Right lobe of liver (tissue), 6 donors: ENCODE data around the gene TARBP1. TPM values are rescaled to one million over a fixed set of nuclear protein-coding genes. Genes with fewer than 3 reads are reported as not detected.
A peak's percentile ranks its signal among the peaks of the same experiment; 100 is the strongest.

Experiments
- ATAC-seq, 4 donors: fragments of 200-7000 bp; cut with Tn5 transposase; one replicate each; pipeline ENCODE4 v1.9.1; 2020; ENCODE audit warnings: mild to moderate bottlenecking in 4 of 4, moderate library complexity in 4 of 4
- DNase-seq, 3 donors: peaks; one replicate each; pipeline ENCODE4 v3.0.0-alpha.2; 2020
- H3K27ac ChIP-seq, 3 donors: fragments of 200-600 bp; one replicate each; pipeline ENCODE4 v1.8.0; 2022
- H3K27me3 ChIP-seq, 2 donors: fragments of 200-600 bp; one replicate each; pipeline ENCODE4 v1.8.0; 2022
- H3K36me3 ChIP-seq, 4 donors: fragments of 200-600 bp; sonication (generic) in 1 of 4; one replicate each; pipeline versions ENCODE4 v1.5.1 to v1.8.0; 2017 to 2022; ENCODE audit warnings: control low read depth in 1 of 4
- H3K4me1 ChIP-seq, 4 donors: fragments of 200-600 bp; sonication (generic) in 1 of 4; one replicate each; pipeline versions ENCODE4 v1.5.1 to v1.8.0; 2017 to 2022; ENCODE audit warnings: control low read depth in 1 of 4
- H3K4me3 ChIP-seq, 3 donors: fragments of 200-600 bp; one replicate each; pipeline ENCODE4 v1.8.0; 2022
- H3K9me3 ChIP-seq, 4 donors: fragments of 200-600 bp; sonication (generic) in 1 of 4; one replicate each; pipeline versions ENCODE4 v1.5.1 to v1.8.0; 2017 to 2022; ENCODE audit warnings: control low read depth in 1 of 4
- POLR2A ChIP-seq: fragments of 450-650 bp; IDR thresholded peaks from one replicate; pipeline ENCODE4 v1.6.1; 2017; ENCODE audit warnings: antibody characterized with exemption, mild to moderate bottlenecking
- WGBS: methylation state at CpG from one replicate; pipeline ENCODE4 v1.1.6; 2018; ENCODE audit warnings: low coverage, low lambda C conversion rate; ENCODE audit not compliant: insufficient coverage; ENCODE audit errors: missing lambda C conversion rate; 5-methylcytosine and 5-hydroxymethylcytosine counted together
- intact Hi-C, 2 donors: fragments of 100-400 bp; cut with DNase I; formaldehyde crosslinking; loops; one replicate each; pipeline versions ENCODE4 v1.11.2 to v1.14.1; 2022
- total RNA-seq, 6 experiments: library from RNA; depleted of rRNA in 2 of 6; stranded (reverse); fragments of >200 nt in 2 of 6; fragmentation: NEBNext Ultra II Directional in 3 of 6; extraction: Animal tissue kit (Norgen Biotek cat#: 25700) in 3 of 6; gene quantifications; one replicate each; pipeline versions ENCODE4 v1.1.0 to v1.2.4, GENCODE V29; 2016 to 2023
- TF ChIP-seq, protein P1 (sequence below), 4 donors: fragments of 200-600 bp in 3 of 4; fragments of 450-650 bp in 1 of 4; IDR thresholded peaks; one replicate each; pipeline versions ENCODE4 v1.5.1 to v1.8.0; 2016 to 2022; ENCODE audit warnings: antibody characterized with exemption in 4 of 4, mild to moderate bottlenecking in 2 of 4
- donor health status: DM: no; HTN: yes; CAD: no.
- donor health status: DM: no; HTN: no; CAD: no.
- donor health status: DM: no; HTN: no; CAD: no.
- donor health status: DM: no; HTN: yes; CAD: no.
- donor health status: DM: no; HTN: yes; CAD: no.

Gene TARBP1
- total RNA-seq, 6 experiments from 2014 or later, result 7.2 to 16.7 (median 8.0) TPM

DNA sequence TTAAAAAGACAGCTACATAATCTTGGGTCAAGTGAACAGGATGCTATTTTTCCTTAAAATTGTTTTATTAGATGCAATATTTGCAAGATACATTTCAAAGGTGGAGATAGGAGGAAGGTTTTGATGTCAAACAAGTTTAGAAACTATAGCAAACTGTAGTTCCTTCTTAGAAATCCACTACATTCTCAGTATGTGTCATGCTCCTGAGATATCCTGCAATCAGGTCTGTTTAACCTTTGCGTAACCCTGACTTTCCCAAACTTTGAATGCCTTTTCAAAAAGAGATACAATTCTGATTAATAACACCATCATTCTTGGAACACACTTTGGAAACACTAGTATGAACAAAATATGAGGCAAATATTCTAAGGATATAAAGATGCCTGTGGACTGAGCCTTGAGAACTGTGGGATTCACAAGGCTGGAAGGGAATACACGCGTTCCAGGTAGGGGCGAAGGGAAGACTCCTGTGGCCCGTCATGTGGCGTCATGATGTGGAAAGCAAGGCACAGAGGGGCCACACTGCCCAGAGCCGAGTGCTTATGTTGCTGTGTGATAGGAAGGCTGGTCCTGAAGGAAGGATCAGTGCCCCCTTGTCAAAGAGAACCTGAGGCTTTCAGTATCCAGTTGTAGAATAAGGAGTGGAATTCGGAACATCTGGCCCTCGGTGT lies 19.6 kb upstream of the TARBP1 start:
- Histone ChIP-seq H3K9me3 (no peaks in the 10 kb centered on the region), H3K36me3 (no peaks in the 10 kb centered on the region), H3K27me3 (no peaks in the 10 kb centered on the region), H3K4me3 (no peak overlapping the region), H3K27ac (peak overlapping the region; percentile 78 to 95 (median 91)), H3K4me1 (peaks cover 0 to 43% (median 9%) of the 10 kb centered on the region in 4 donors)
- WGBS, result 27% methylated on average over 6 of the region's 9 CpGs
- intact Hi-C loops, result loop anchor here (5.0 to 10.0 kb wide), 3 partner anchors 96 to 589 kb away; no protein-coding TSS in a partner anchor
- TF ChIP-seq, protein P1, sequence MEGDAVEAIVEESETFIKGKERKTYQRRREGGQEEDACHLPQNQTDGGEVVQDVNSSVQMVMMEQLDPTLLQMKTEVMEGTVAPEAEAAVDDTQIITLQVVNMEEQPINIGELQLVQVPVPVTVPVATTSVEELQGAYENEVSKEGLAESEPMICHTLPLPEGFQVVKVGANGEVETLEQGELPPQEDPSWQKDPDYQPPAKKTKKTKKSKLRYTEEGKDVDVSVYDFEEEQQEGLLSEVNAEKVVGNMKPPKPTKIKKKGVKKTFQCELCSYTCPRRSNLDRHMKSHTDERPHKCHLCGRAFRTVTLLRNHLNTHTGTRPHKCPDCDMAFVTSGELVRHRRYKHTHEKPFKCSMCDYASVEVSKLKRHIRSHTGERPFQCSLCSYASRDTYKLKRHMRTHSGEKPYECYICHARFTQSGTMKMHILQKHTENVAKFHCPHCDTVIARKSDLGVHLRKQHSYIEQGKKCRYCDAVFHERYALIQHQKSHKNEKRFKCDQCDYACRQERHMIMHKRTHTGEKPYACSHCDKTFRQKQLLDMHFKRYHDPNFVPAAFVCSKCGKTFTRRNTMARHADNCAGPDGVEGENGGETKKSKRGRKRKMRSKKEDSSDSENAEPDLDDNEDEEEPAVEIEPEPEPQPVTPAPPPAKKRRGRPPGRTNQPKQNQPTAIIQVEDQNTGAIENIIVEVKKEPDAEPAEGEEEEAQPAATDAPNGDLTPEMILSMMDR (IDR thresholded peaks at IDR 0.05), result no peak
- TF ChIP-seq POLR2A, result no peak
- DNase-seq, result no peak
- peak; percentile 0 to 11 (median 2) for ATAC-seq

GRCh38 chr1:234497589-234497988 lies 18.6 kb upstream of the TARBP1 start:
- Histone ChIP-seq H3K4me1 (peaks cover 0 to 36% (median 6%) of the 10 kb centered on the region in 4 donors), H3K27ac (no peak overlapping the region), H3K4me3 (no peak overlapping the region), H3K9me3 (no peaks in the 10 kb centered on the region), H3K27me3 (no peaks in the 10 kb centered on the region), H3K36me3 (no peaks in the 10 kb centered on the region)
- peak in 3 of 4 donors; percentile 8 to 32 (median 24) for ATAC-seq
- intact Hi-C loops, result loop anchor here (5.0 to 10.0 kb wide), 3 partner anchors 97 to 590 kb away; no protein-coding TSS in a partner anchor
- no peak for TF ChIP-seq POLR2A
- no peak for DNase-seq
- WGBS, result 86% methylated on average over 1 of the region's 1 CpG

- Histone ChIP-seq H3K4me1 (peaks cover 0 to 27% (median 3%) of the 10 kb centered on the region in 4 donors), H3K36me3 (no peaks in the 10 kb centered on the region), H3K27me3 (no peaks in the 10 kb centered on the region), H3K27ac (no peak overlapping the region), H3K4me3 (no peak overlapping the region), H3K9me3 (no peaks in the 10 kb centered on the region)
- 63% methylated on average over 7 of the region's 7 CpGs for WGBS
- no peak for ATAC-seq
- intact Hi-C loops, result loop anchor here (5.0 to 10.0 kb wide), 3 partner anchors 99 to 592 kb away; no protein-coding TSS in a partner anchor
- no peak for DNase-seq
- TF ChIP-seq, protein P1 (IDR thresholded peaks at IDR 0.05), result no peak
- TF ChIP-seq POLR2A, result no peak
Observed at GRCh38 chr1:234495231-234495990, 16.4 kb upstream of the TARBP1 start.

DNA sequence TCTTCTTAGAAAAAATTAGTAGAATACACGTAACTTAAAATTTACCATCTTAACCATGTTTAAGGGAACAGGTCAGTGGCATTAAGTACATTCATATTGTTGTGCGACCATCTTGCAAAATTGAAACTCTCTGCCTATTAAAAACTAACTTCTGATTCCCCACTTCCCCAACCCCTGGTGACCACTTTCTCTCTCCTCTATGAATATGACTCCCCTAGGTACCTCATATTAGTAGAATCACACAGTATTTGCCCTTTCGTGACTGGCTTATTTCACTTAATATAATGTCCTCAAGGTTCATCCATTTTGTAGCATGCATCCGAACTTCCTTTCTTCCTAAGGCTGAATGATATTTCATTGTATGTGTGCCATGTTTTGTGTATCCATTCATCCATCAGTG lies 15.1 kb upstream of the TARBP1 start:
- intact Hi-C loops, result loop anchor here in 1 of 2 donors (10.0 kb wide), 1 partner anchor 101 kb away; no protein-coding TSS in a partner anchor
- Histone ChIP-seq H3K27me3 (no peaks in the 10 kb centered on the region), H3K27ac (no peak overlapping the region), H3K4me1 (peaks cover 0 to 14% (median 3%) of the 10 kb centered on the region in 4 donors), H3K9me3 (no peaks in the 10 kb centered on the region), H3K4me3 (no peak overlapping the region), H3K36me3 (no peaks in the 10 kb centered on the region)
- DNase-seq (no peak), ATAC-seq (no peak)
- WGBS, result 81% methylated on average over 4 of the region's 4 CpGs
- no peak for TF ChIP-seq POLR2A
- TF ChIP-seq, protein P1 (IDR thresholded peaks at IDR 0.05), result no peak
